ENCODE results near the gene HMGB3. TPM values are rescaled to one million over a fixed set of nuclear protein-coding genes. Genes with fewer than 3 reads are reported as not detected.

HMGB3 gene
- total RNA-seq (10 to 100 TPM; 10.0 to 19.7 TPM), polyA plus RNA-seq (ENCODE audit: insufficient read depth, low read depth, low replicate concordance) (37.1 TPM)
- long read RNA-seq, donor 1, transcript HMGB3-201 (5 exons, 3,560 nt) = major isoform, 23 of 40 reads
- long read RNA-seq, donor 1, partial matches to known transcripts = 16 of 40 reads
- long read RNA-seq, donor 1, other reads (novel, unspliced or antisense) = 0 of 40 reads
- long read RNA-seq, donor 2, transcript HMGB3-201 (5 exons, 3,560 nt) = major isoform, 10 of 30 reads
- long read RNA-seq, donor 2, partial matches to known transcripts = 20 of 30 reads
- long read RNA-seq, donor 2, other reads (novel, unspliced or antisense) = 0 of 30 reads

DNA sequence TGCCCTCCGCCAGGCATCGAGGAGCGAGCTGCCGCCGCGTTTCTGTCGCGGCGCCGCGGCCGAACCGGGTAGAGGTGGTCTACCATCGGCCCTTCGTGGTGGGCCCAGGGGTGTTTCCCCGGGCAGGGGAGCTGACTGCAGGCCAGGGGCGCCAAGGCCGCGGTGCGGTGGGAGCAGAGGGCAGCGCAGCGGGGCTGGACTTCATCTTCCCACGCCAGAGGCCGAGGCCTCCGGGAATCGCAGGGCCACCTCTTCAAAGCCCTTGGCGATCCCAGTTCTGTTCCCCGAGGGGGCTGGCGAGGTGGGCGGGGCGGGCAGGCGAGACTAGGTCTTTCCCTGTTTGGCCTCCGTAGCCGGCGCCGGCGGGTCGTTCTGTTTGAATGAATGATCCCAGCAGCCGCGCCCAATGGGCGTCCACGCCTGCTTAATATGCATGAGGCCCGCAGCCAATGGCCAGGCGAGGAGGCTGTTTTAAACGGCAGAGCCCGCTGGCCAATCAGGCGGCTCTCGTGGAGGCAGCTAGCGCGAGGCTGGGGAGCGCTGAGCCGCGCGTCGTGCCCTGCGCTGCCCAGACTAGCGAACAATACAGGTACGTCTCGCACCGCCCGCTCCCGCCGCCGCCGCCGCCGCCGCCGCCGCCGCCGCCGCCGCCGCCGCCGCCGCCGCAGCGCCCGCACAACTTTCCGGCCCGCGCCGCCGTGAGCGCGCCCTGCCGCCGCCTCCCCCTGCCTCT is at the start of gene HMGB3:
Gene HMGB3 (plus strand): TSS at position 548 of the 733 bp plus-strand sequence. CDS start 2,265 bp downstream, outside the sequence.
- Histone ChIP-seq H3K36me3 (ENCODE audit: low read depth, missing control alignments) (no peaks in the 10 kb centered on the region), H3K27ac (no peak within 1 kb of the TSS), H3K4me3 (peak within 1 kb of the TSS; percentile 38 to 46), H3K9me3 (no peaks in the 10 kb centered on the region), H3K4me1 (no peaks in the 10 kb centered on the region), H3K27me3 (no peaks in the 10 kb centered on the region)
- TF ChIP-seq, protein P1, sequence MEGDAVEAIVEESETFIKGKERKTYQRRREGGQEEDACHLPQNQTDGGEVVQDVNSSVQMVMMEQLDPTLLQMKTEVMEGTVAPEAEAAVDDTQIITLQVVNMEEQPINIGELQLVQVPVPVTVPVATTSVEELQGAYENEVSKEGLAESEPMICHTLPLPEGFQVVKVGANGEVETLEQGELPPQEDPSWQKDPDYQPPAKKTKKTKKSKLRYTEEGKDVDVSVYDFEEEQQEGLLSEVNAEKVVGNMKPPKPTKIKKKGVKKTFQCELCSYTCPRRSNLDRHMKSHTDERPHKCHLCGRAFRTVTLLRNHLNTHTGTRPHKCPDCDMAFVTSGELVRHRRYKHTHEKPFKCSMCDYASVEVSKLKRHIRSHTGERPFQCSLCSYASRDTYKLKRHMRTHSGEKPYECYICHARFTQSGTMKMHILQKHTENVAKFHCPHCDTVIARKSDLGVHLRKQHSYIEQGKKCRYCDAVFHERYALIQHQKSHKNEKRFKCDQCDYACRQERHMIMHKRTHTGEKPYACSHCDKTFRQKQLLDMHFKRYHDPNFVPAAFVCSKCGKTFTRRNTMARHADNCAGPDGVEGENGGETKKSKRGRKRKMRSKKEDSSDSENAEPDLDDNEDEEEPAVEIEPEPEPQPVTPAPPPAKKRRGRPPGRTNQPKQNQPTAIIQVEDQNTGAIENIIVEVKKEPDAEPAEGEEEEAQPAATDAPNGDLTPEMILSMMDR (IDR thresholded peaks at IDR 0.05) = no peak
- TF ChIP-seq POLR2A (IDR thresholded peaks at IDR 0.05) = no peak
- WGBS, 2 donors = 0% methylated on average over 5 to 6 of the region's 90 CpGs
- DNase-seq = peak; percentile 95
- intact Hi-C loops (cut with DNase I; ENCODE audit: low total_unique reads) = no loop called here

DNA sequence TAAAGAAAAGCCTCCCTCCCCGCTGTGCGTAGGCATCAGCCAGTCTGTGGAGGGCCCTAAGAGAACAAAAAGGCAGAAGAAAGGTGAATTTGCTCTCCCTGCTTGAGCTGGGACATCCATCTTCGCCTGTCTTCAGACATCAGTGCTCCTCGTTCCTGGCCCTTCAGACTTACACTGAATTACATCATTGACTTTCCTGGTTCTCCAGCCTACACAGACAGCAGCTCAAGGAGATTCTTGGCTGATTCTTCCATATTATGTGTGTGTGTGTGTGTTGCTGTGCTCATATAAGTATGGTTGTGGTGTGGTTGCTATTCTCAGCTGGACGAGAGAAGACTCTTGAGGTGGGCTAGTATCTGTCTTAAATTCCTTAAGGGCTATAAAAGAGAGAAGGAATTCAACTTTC is 49.2 kb upstream of the HMGB3 start:
- TF ChIP-seq POLR2A (IDR thresholded peaks at IDR 0.05) = no peak
- TF ChIP-seq, protein P1 (IDR thresholded peaks at IDR 0.05) = no peak
- intact Hi-C loops (cut with DNase I; ENCODE audit: low total_unique reads) = no loop called here
- Histone ChIP-seq H3K4me1 (no peaks in the 10 kb centered on the region), H3K9me3 (no peaks in the 10 kb centered on the region), H3K27ac (no peak overlapping the region), H3K4me3 (no peak overlapping the region), H3K27me3 (no peaks in the 10 kb centered on the region), H3K36me3 (ENCODE audit: low read depth, missing control alignments) (no peaks in the 10 kb centered on the region)
- no peak for DNase-seq
- 79 to 83% methylated on average over 5 of the region's 5 CpGs for WGBS, 2 donors

DNA sequence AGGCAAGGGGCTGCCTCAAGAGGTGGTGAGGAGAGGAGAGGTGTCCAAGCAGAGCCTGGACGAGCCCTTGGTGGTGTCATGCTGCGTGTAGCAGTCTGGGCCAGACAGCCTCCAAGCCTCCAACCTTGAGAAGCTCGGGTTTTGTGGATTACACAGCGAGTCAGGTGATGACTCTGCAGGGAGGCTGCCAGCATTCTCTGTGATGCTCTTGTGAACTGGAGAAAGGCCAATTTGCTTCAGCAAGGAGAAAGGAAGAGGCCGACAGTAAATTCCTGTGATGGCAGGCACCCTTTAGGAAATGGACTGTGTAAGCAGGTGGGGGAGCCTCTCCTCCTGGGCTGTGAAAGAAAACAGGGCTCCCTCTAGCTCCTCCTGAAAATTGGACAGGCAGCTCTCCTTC is 48.7 kb upstream of the HMGB3 start:
- 24 to 40% methylated on average over 1 to 5 of the region's 5 CpGs for WGBS, 2 donors
- intact Hi-C loops (cut with DNase I; ENCODE audit: low total_unique reads) = no loop called here
- Histone ChIP-seq H3K27me3 (no peaks in the 10 kb centered on the region), H3K9me3 (no peaks in the 10 kb centered on the region), H3K4me1 (no peaks in the 10 kb centered on the region), H3K4me3 (no peak overlapping the region), H3K36me3 (ENCODE audit: low read depth, missing control alignments) (no peaks in the 10 kb centered on the region), H3K27ac (no peak overlapping the region)
- peak; percentile 22 for DNase-seq
- TF ChIP-seq POLR2A (IDR thresholded peaks at IDR 0.05) = no peak
- TF ChIP-seq, protein P1 (IDR thresholded peaks at IDR 0.05) = no peak

DNA sequence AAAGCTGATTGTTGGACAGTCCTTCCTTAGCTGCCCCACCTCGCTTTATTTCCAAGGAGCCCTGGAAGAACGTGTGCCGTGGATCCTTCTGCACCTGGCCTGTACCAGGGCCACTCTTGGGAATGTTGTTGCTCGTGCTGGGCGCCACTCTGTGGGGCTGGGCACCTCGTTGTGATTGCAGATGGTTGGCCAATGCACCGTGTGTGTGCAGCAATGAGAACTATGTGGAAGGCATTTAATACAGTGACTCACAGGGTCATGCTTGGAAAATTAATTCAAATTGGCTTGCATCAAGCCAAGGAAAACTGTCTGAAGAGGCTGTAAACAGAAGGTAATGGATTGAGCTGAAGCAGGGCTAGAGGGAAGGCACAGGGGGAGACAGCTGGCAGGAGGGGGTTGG is 47.7 kb upstream of the HMGB3 start:
- H3K4me1 ChIP-seq = no peaks in the 10 kb centered on the region
- 72 to 81% methylated on average over 4 to 7 of the region's 7 CpGs for WGBS, 2 donors
- H3K9me3 ChIP-seq = no peaks in the 10 kb centered on the region
- DNase-seq = no peak
- no peaks in the 10 kb centered on the region for H3K27me3 ChIP-seq
- no peak overlapping the region for H3K27ac ChIP-seq
- TF ChIP-seq, protein P1 (IDR thresholded peaks at IDR 0.05) = no peak
- no peak for TF ChIP-seq POLR2A (IDR thresholded peaks at IDR 0.05)
- intact Hi-C loops (cut with DNase I; ENCODE audit: low total_unique reads) = no loop called here
- H3K36me3 ChIP-seq (ENCODE audit: low read depth, missing control alignments) = no peaks in the 10 kb centered on the region
- no peak overlapping the region for H3K4me3 ChIP-seq
